ENCODE data around the gene BGN.

Gene BGN

DNA sequence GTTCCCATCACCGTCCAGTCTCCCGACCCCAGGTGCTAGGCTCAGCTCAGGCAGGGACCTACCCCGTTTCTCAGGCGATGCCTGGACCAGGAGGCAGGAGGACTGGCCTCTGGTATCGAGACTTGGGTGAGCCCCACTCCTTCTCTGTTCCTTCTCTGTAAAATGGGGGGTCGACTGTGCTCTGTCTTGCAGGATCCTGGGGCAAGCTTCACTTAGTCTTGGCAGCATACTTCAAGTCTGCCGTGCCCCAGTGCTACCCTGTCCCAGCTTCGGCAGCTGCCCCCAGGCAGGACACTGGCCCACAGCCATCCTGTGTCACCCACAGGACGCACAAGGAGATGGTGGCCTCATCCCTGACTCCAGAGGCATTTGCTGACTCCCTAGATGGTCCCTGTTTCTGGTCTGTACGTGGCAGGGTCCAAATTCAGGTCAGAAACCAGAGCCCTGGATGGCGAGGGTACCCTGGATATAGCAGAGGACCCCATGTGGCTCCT, 17.4 kb upstream of the BGN start:
- DNase-seq (ENCODE audit: low read depth) = no peak
- H3K4me3 ChIP-seq (ENCODE audit: low read depth, low read length) = no peak overlapping the region

DNA sequence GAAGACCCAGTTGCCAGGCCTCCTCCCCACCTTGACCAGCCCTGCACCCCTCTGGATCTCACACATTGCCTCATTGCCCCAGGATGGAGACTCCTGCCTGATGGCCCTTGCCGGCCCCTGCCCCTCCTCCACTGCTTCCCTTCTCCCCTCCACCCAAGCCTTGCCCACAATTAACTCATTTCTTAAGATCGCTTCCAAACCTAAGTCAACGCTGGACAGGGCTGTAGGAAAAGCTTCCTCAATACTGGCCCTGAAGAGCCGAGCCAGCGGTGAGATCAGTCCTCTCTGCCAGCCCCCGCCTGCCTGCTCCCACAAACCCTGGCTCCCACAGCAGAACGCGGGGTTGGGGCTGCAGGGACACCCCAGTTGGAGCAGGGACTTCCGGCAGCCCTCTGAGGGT, 16.9 kb upstream of the BGN start:
- no peak overlapping the region for H3K4me3 ChIP-seq (ENCODE audit: low read depth, low read length)
- DNase-seq (ENCODE audit: low read depth) = no peak

DNA sequence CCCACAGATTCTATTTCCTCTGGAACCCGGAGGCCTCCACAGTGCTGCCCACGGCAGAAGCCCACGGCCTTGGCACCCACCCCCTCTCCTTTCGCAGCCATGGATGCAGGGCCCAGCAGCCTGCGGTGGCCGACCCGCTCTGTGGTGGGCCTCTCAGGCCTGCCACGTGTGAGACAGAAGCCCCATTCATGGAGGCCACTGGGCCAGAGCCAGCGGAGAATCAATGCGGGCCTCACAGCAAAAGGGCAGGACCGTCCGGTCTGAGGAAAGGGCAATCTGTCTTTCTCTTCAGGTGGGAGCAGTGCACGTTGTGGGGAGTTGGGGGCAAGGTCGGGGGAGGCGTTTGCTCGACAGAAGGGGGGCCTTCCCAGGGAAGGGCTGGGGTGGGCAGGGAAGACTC, 16.0 kb upstream of the BGN start:
- DNase-seq (ENCODE audit: low read depth) = no peak

DNA sequence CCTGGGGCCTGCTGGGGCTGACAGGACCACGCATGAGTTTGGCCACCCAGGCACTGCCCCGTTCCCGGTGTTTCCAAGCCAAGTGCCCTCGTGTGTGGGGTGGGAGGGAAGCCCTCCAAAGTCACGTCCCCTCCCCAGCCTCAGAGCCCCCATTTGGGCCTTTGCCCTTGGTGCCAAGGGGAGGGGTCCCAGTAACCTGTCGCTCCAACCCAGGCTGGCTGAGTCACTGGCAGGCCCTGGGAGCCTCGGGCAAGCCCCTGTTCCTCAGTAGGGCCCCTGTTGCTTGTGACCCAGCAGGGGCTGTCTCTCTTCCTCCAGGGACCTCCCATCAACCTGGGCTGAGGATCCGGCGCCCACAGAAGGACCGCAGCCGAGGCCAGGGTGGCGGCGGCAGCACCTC, 13.7 kb upstream of the BGN start:
- H3K4me3 ChIP-seq (ENCODE audit: low read depth, low read length) = no peak overlapping the region
- no peak for DNase-seq (ENCODE audit: low read depth)

More for the DNA sequence above, 16.0 kb upstream of the BGN start:
- H3K4me3 ChIP-seq (ENCODE audit: low read depth, low read length) = no peak overlapping the region

DNA sequence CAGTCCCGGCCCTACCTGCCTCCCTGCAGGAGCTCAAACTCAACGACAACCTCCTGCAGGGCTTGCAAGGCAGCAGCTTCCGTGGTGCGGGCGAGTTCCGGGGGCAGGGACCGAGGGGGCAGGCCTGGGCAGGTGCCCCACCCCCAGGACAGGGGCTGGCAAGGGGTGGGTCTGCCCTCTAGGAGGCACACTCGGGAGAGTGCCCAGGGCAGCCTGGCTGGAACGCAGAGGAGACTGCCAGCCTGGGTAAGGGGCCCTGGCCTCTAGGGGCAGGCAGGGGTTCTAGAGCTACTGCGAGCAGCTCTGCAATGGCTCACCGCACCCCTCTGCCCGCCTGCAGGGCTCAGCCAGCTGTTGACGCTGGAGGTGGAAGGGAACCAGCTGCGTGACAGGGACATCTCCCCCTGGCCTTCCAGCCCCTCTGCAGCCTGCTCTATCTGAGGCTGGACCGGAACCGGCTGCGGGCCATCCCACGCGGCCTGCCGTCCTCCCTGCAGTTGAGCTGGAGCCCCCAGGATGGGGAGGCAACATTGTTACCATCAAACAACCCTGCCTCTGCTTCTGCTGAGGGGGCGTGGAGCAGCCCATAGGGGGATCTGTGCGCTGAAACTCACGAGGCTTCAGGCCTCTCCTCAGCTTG, 12.3 kb upstream of the BGN start:
- no peak for DNase-seq (ENCODE audit: low read depth)
- no peak overlapping the region for H3K4me3 ChIP-seq (ENCODE audit: low read depth, low read length)

DNA sequence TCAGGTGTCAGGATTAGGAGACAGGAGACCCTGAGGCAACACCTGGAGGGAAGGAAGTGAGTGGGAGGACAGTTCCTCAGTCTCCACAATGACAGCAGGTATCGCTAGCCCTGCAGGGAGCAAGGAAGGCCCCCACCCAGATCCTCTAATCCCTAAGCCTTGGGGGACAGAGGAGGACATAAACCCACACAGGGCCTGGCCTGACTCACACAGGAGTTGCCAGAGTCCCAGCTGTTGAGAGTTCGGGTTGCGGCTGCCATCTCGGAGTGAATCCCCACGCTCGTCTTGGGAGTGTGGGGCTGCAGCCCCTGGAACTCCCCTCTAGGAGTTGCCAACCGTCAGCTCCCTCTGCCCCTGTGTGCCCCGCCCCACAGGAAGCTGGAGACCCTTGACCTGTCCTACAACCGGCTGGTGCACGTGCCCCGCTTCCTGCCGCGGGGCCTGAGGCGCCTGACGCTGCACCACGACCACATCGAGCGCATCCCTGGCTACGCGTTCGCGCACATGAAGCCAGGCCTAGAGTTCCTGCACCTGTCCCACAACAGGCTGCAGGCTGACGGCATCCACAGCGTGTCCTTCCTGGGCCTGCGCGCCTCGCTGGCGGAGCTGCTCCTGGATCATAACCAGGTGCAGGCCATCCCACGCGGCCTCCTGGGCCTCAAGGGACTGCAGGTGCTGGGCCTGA, 9.2 kb upstream of the BGN start:
- no peak overlapping the region for H3K4me3 ChIP-seq (ENCODE audit: low read depth, low read length)
- no peak for DNase-seq (ENCODE audit: low read depth)

DNA sequence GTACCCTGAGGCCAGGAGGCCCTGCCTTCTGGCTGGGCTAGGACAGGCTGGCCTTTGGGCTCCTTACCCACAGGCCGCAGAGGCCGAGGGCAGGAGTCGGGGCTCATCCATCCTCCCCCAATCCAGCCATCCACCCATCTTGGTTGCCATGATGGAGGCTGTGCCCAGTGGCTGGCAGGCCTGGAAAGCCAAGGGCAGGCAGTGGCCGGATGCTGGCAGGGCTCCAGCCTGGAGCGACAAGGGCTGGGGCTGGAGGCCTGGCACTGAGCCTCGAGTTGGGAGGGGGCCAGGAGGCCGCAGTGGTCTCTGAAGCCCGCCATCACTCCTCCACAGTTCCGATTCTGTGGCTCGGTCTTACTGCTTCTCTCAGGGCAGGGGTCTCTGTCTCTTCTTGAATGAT, 8.6 kb upstream of the BGN start:
- no peak overlapping the region for H3K4me3 ChIP-seq (ENCODE audit: low read depth, low read length)
- DNase-seq (ENCODE audit: low read depth) = no peak

DNA sequence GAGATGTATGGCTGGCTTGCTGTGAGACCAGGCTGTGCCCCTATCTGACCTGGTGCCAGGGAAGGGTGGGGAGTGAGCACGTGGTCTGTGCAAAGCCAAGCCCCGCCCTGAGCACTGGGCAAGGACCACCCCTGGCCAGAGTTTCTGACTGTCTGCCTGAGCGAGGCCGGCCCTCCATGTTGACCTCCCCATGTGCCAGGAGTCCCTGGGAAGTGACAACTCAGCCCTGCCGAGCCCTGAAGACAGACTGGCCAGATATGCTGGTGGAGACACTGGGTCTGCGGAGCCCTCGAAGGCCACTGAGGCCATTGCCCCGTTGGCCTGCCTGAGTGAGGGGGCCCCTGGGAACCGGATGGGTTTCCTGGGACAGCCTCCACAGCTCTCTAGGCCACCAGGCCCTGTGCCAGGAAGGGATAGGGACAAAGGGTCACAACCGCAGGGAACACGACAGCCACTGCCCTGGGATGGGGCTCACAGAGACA, 7.1 kb upstream of the BGN start:
- H3K4me3 ChIP-seq (ENCODE audit: low read depth, low read length) = no peak overlapping the region
- no peak for DNase-seq (ENCODE audit: low read depth)

DNA sequence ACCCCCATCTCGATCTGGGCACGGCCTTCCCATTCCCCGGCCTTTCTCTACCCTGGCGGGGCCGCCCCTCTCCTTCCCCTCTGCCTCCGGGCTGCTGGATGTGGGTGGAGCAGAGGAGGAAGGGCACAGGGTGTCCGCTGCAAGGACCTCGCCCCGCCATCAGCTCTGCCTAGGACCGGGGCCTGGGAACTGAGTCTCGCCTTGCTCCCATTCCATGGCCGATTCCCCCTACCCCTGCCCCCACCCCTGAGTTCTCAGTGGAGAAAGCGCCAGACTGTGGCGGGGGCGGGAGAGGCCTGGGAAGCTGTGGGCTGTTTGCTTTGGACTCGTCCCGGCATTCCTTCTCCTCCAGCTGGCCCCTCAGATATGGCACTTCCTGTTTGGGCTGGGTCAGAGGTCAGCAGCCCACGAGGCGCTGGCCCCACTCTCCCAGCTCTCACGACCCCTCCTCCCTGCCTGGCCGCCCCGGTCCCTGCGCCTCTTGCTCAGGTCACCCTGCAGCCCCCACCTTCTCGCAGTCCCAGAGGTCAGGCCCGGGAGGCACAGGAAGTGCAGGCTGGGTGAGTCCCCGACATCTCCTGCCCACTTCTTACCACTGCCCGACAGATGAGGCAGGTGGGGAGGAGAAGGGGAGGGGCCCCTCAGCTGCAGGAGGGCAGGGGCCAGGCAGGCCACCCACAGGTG, 6.4 kb upstream of the BGN start:
- no peak for DNase-seq (ENCODE audit: low read depth)

DNA sequence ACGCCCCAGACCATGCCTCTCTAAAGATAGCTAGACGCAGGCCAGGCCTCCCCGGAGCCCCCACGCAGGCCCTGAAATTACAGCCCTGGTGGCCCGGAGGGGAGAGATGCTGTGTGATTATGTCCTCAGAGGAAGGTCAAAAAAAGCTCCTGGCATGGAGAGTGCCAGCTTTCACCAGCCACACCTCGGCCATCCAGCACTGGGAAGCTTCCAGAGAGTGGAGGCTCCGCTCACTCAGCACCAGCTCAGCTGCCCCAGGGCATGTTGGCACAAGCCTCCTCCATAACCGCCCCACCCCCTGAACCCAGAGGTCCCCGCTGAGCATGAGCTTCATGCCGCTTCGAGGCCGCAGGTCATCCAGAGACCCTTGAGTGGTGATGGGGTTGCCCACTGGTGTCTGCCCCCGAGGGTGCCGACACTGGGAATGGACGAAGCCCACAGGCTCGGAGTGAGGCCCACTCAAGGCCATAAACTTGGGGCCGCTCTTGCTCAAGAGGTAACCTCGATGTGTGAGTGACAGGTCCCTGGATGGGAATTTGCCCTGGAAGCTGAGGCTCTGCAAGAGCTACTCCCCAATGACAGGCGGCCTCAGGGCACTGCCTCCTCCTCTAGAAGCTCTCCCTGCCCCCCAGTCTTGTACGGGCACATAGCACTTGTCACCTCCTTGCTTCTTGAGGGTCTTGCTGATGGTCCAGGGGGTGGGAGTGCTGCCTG, 4.4 kb upstream of the BGN start:
- H3K4me3 ChIP-seq (ENCODE audit: low read depth, low read length) = no peak overlapping the region
- DNase-seq (ENCODE audit: low read depth) = no peak

More for the DNA sequence above, 6.4 kb upstream of the BGN start:
- no peak overlapping the region for H3K4me3 ChIP-seq (ENCODE audit: low read depth, low read length)

DNA sequence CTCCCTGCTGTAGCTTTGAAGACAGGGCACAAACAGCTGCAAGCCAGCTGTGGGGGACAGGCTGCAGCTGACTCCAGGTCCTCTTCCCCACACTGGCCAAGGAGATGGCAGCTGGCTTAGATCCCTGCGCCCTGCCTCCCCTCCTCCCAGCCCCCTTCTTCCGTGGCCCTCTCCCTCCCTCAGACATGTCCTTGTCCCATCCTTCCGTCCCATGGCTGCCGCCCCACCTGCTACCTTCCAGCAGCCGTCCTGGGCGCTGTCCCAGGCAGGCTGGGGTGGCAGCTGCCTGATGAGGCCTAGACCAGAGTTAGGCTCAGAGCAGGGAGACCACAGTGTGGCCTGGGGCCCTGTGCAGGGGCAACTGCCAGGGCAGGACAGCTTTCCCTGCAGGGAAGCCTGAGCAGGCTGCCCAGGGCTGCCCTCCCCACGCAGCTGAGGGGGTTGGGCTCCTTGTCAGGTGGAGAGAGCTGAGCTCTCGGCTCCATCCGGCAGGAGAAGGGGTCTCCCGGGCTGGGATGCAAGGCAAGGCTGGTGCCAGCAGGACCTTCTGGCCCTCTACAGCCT, 3.3 kb upstream of the BGN start:
- no peak for DNase-seq (ENCODE audit: low read depth)
- no peak overlapping the region for H3K4me3 ChIP-seq (ENCODE audit: low read depth, low read length)

DNA sequence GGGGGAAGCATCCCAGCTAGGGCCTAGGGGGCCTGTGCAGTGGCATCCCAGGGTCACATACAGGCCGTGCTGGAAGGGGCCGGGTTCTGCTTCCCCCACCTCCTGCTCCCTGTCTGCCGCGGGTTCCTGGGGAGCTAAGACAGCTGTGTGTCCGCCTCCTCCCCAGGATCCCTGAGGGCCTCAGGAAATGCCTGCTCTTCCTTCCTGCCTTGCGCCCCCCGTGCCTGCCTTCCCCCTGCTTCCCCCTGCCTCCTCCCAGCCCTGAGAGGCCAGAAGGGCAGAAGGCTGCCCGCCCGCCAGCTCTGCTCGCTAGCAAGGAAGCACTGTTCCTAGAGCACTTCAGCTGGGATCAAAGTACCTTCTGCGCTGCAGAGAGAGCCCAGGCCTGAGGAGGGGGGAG, 2.9 kb upstream of the BGN start:
- H3K4me3 ChIP-seq (ENCODE audit: low read depth, low read length) = no peak overlapping the region
- no peak for DNase-seq (ENCODE audit: low read depth)

DNA sequence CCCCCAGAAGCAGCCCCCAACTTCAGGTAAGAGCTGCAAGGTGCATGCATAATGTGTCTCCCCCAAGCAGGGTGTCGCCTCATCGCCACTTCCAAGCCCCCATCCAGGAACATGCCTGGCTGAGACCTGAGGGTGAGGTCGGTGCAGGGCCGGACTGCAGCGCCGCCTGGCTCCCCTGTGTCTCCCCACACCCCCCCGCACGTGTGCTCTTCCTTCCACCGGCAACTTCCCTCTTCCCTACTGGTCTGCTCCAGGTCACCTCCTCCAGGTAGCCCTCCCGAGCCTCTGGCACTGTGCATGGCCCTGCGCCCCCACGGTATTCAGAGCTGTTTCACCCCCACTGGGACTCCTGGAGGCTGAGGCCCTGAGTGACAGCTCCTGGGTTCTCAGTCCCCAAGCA, 2.2 kb upstream of the BGN start:
- DNase-seq (ENCODE audit: low read depth) = no peak
- no peak overlapping the region for H3K4me3 ChIP-seq (ENCODE audit: low read depth, low read length)

DNA sequence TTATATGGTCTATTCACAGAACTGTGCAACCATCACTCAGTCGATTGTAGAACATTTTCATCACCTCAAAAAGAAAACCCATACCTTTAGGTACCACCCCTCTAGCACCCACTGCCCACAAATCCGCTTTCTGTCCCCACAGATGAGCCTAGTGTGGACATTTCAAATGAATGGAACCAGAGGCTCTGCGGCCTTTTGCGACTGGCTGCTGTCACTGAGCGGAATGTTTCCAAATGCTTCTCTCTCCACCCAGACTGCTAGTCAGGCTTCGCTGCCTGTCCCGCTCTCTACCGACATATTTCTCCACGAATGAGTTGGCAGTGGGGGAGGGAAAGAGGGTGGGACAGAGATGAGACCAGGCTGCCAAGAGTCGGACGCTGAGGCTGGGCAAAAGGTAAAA, 1.7 kb upstream of the BGN start:
- H3K4me3 ChIP-seq (ENCODE audit: low read depth, low read length) = no peak overlapping the region
- no peak for DNase-seq (ENCODE audit: low read depth)

DNA sequence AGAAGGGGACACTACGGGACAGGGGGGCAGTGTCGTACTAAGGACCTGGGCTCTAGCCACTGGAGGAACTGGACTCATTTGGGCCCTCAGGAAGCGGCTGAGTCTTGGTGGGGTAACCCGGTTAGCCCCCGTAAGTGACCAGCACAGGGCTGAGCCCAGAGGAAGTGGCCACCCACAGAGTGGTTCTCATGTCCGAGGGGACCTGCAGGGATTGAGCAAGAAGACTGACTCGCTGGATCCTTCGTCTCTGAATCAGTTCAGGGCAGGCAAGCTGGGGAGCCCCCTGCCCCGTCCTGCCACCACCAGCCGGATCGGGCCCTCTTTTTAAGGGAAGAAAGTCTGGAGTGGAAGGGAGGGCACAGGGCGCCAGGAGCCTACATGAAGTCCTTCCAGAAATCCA, 719 bp upstream of the BGN start:
- DNase-seq (ENCODE audit: low read depth) = no peak
- peak overlapping the region; percentile 28 for H3K4me3 ChIP-seq (ENCODE audit: low read depth, low read length)

DNA sequence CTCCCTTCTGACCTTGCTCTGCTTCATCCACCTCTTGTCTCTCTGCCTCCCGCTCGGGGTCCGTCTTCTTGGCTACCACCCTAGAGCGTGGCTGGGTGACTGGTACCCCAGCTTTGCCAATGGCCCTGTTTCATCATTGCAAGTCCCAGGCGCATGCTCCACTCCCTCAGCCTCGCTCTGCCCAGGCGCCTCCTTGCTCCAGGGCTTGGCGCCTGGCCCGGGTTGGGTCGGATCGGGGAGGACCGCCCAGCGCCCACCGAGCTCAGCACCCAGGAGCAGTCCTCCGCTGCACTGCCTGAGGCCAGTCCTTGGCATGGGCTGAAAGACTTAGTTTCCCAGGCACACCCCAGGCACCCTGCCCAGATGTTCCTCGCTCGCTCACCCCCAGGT, 577 bp downstream of the BGN start:
- DNase-seq (ENCODE audit: low read depth) = no peak
- H3K4me3 ChIP-seq (ENCODE audit: low read depth, low read length) = peak overlapping the region; percentile 60

DNA sequence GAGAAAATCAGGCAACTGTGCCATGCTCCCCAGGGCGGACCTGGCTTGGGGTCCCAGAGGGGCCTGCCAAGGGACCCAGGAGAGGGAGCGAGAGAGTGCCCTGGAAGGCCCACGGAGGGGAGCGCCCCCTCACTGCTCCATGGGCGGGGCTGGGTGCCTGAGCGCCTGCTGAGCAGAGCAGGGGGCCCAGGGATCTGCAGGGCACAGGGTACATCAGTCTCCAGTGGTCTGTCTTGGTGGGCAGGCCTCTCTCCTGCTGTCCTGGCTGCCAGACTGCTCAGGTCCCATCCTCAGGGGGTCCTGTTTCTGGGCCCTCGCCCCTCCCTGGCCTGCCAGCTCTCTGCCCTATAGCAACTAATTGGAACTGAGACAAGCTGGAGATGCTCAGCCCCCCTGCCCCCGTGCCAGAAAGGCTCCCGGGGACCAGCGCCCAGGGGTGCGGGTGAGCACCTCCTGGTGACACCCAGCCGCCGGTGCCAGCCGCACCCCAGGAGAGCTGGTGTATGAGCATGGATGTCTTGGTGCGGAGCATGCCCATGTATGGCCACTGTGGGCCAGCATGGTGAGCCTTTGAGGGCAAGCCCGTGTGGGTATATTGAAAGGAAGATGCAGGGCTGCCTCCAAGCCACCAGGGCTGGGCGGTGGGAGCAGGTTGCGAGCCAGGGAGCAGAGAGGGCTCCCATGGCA, 1.3 kb downstream of the BGN start:
- no peak for DNase-seq (ENCODE audit: low read depth)
- H3K4me3 ChIP-seq (ENCODE audit: low read depth, low read length) = peak overlapping the region; percentile 60

DNA sequence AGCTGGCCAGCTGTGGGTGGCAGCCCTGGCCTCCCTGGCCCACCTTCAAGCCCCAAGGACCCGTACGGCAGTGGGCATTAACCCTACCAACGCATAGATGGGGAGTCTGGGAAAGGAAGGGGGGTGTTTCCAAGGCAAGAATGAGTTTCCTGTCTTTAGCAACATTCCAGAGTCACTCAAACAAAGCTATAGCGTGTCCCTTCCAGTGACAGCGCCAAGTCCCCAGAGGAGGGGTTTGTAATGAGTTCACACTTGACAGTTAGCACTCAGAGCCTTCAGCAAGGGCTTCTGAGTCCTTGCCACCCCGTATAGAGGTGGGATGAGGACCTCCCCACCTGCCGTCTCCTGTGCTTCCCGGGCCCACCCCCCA, 1.8 kb downstream of the BGN start:
- peak overlapping the region; percentile 60 for H3K4me3 ChIP-seq (ENCODE audit: low read depth, low read length)
- DNase-seq (ENCODE audit: low read depth) = no peak

DNA sequence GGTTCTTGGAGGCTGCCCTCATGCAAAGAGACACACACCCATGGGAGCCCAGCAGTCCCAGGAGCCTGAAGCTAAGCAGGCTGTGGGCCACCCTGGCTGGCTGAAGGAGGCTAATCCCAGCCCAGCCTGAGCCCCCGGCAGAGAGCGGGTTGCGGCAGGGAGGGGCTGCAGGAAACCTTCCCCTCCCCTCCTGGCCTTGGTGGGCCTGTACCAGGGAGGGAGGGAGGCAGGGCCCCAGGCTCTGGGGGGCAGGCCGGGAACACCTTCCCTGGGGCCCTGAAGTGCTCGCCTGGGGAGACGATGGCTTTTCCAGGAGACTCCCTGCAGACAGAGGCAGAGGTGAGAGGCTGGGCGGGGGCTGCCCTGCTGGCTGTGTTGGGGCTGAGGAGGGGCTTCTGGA, 3.7 kb downstream of the BGN start:
- H3K4me3 ChIP-seq (ENCODE audit: low read depth, low read length) = no peak overlapping the region
- no peak for DNase-seq (ENCODE audit: low read depth)
